ENCODE data around the gene DNAH8.

- no peak for TF ChIP-seq POLR2A (IDR thresholded peaks at IDR 0.05)
- TF ChIP-seq CTCF (IDR thresholded peaks at IDR 0.05), result no peak
- no peak for TF ChIP-seq POLR2AphosphoS5 (IDR thresholded peaks at IDR 0.05)
- TF ChIP-seq EP300 (IDR thresholded peaks at IDR 0.05), result no peak
Measured at GRCh38 chr6:39008737-39009136, 293.6 kb downstream of the DNAH8 start.
